GM12891 (cell line): ENCODE results near the gene TLR9.

Experiments used
- PAX5 ChIP-seq: IDR thresholded peaks from 2 replicates; pipeline ENCODE4 v1.6.1; 2011; ENCODE audit warnings: low read length, moderate library complexity, mild to moderate bottlenecking; ENCODE audit not compliant: insufficient read depth, severe bottlenecking
- POLR2A ChIP-seq: IDR thresholded peaks from 2 replicates; pipeline ENCODE4 v1.6.1; 2011; ENCODE audit warnings: low read depth, low read length, control low read depth
- POLR2AphosphoS5 ChIP-seq: IDR thresholded peaks from 2 replicates; pipeline ENCODE4 v1.6.1; 2011; ENCODE audit warnings: low read depth, low read length, control low read depth
- TAF1 ChIP-seq: IDR thresholded peaks from 2 replicates; pipeline ENCODE4 v1.6.1; 2011; ENCODE audit warnings: low read depth, low read length, control low read depth

DNA sequence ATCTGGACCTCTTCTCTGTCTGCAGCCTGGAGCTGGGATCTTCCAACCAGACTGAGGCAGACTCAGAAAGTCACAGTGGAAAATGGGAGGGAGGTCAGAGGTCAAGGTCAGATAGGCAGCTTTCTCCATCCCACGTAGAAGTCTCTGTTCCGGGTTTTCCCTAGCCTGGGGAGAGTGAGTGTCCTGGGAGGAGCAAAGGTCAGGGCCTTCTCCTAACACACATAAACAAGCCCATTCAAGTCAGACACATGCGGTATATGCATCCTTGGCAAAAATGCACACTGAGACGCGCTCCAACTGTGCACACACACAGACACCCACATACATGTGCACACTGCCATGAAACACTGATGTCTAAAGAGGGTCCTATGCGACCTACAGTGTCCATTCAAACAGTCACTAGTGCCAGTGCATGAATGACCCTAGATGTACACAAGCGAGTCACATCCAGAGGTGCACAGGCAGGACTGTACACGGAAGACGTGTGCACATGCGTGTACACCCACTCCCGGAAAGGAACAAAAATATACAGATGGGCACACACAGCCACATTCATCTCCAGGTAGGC is 12.8 kb upstream of the TLR9 start:
- TF ChIP-seq TAF1, result no peak
- TF ChIP-seq POLR2A, result no peak
- TF ChIP-seq POLR2AphosphoS5, result no peak
- no peak for TF ChIP-seq PAX5
